ENCODE data around the gene KCNMA1. TPM values are rescaled to one million over a fixed set of nuclear protein-coding genes. Genes with fewer than 3 reads are reported as not detected.

KCNMA1 gene
- total and polyA plus RNA-seq, 9 of the 15 experiments (the other 6 are each of a cell fraction or from before 2014, with no cell fraction given): 0.01 to 0.95 (median 0.15) TPM; not detected in 4

GRCh38 chr10:77034240-77034639, 603.4 kb downstream of the KCNMA1 start:
- intact Hi-C loops (cut with micrococcal nuclease) (no loop called here), in situ Hi-C loops (cut with MboI) (no loop called here)
- no peaks in the 10 kb centered on the region for H4K20me1 ChIP-seq (replicated peaks; ENCODE audit: control insufficient read depth, insufficient read depth, low read length)
- H2AFZ ChIP-seq (ENCODE audit: low read depth, low read length): no peak overlapping the region
- ATAC-seq (no peak), FAIRE-seq (no peak), DNase-seq (ENCODE audit: extremely low read depth in 1 of 4, low spot score in 3 of 4) (no peak)
- no peaks in the 10 kb centered on the region for H3K79me2 ChIP-seq (ENCODE audit: control insufficient read depth, insufficient read depth, low read length)
- 0% methylated on average over 4 of the region's 4 CpGs for WGBS (ENCODE audit: insufficient coverage, low coverage, missing lambda C conversion rate)
- no peaks in the 10 kb centered on the region for H3K9me1 ChIP-seq (ENCODE audit: control insufficient read depth, insufficient read depth, low read length)
- no peaks in the 10 kb centered on the region for H3K9me3 ChIP-seq (replicated peaks; ENCODE audit: control insufficient read depth, insufficient read depth, low read depth, low read length)
- H3K36me3 ChIP-seq (ENCODE audit: control insufficient read depth, insufficient read depth, low read length): no peaks in the 10 kb centered on the region
- H3K4me3 ChIP-seq: no peak overlapping the region
- ChIA-PET POLR2A (no interaction called here), CTCF (ENCODE audit: low intra/inter-chr PET ratio) (no interaction called here)
- TF ChIP-seq BDP1 (IDR thresholded peaks at IDR 0.05; ENCODE audit: insufficient read depth, insufficient read length) (no peak), STAT5A (IDR thresholded peaks at IDR 0.05; ENCODE audit: borderline replicate concordance, low read length) (no peak), FIP1L1 (IDR thresholded peaks at IDR 0.05; ENCODE audit: low read depth, low read length, poor library complexity, severe bottlenecking) (no peak), CSDE1 (IDR thresholded peaks at IDR 0.05) (no peak), SREBF2 (CRISPR knock-in tag; IDR thresholded peaks at IDR 0.05) (no peak), MED1 (CRISPR knock-in tag; IDR thresholded peaks at IDR 0.05; ENCODE audit: borderline replicate concordance) (no peak), TEAD4 (IDR thresholded peaks at IDR 0.05; ENCODE audit: low read length) (no peak), TEAD4 (CRISPR knock-in tag; IDR thresholded peaks at IDR 0.05; ENCODE audit: borderline replicate concordance) (no peak), FOS (IDR thresholded peaks at IDR 0.05; ENCODE audit: extremely low read depth, insufficient read length) (no peak), NFRKB (IDR thresholded peaks at IDR 0.05; ENCODE audit: low read depth) (no peak), ZNF57 (CRISPR knock-in tag; IDR thresholded peaks at IDR 0.05) (no peak)
- TF ChIP-seq, protein P1, sequence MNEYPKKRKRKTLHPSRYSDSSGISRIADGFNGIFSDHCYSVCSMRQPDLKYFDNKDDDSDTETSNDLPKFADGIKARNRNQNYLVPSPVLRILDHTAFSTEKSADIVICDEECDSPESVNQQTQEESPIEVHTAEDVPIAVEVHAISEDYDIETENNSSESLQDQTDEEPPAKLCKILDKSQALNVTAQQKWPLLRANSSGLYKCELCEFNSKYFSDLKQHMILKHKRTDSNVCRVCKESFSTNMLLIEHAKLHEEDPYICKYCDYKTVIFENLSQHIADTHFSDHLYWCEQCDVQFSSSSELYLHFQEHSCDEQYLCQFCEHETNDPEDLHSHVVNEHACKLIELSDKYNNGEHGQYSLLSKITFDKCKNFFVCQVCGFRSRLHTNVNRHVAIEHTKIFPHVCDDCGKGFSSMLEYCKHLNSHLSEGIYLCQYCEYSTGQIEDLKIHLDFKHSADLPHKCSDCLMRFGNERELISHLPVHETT (CRISPR knock-in tag; conservative IDR thresholded peaks at IDR 0.05 in 1 of 2, IDR thresholded peaks at IDR 0.05 in 1 of 2): no peak
- TF ChIP-seq, protein P2, sequence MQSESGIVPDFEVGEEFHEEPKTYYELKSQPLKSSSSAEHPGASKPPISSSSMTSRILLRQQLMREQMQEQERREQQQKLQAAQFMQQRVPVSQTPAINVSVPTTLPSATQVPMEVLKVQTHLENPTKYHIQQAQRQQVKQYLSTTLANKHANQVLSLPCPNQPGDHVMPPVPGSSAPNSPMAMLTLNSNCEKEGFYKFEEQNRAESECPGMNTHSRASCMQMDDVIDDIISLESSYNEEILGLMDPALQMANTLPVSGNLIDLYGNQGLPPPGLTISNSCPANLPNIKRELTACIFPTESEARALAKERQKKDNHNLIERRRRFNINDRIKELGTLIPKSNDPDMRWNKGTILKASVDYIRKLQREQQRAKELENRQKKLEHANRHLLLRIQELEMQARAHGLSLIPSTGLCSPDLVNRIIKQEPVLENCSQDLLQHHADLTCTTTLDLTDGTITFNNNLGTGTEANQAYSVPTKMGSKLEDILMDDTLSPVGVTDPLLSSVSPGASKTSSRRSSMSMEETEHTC (IDR thresholded peaks at IDR 0.05): no peak
- TF ChIP-seq, protein P3, sequence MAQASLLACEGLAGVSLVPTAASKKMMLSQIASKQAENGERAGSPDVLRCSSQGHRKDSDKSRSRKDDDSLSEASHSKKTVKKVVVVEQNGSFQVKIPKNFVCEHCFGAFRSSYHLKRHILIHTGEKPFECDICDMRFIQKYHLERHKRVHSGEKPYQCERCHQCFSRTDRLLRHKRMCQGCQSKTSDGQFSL (CRISPR knock-in tag; IDR thresholded peaks at IDR 0.05): no peak
- TF ChIP-seq, protein P3 (tag; IDR thresholded peaks at IDR 0.05): no peak
- no peaks in the 10 kb centered on the region for H3K27me3 ChIP-seq (ENCODE audit: control insufficient read depth in 2 of 2, insufficient read depth in 2 of 2, low read length in 2 of 2)
- H3K4me2 ChIP-seq (ENCODE audit: insufficient read depth, low read length): no peak overlapping the region
- BruUV-seq (replicated peaks): no TSS peak
- no peak overlapping the region for H3K27ac ChIP-seq (ENCODE audit: extremely low read depth, low read depth, low read length)
- H3K4me1 ChIP-seq (replicated peaks in 1 of 2; ENCODE audit: control insufficient read depth in 2 of 2, insufficient read depth in 2 of 2, low read length in 2 of 2): no peaks in the 10 kb centered on the region
- H3K9ac ChIP-seq (ENCODE audit: insufficient read depth in 1 of 2, low read depth in 2 of 2, low read length in 2 of 2): no peak overlapping the region
